Thyroid gland (tissue), 4 donors: ENCODE results near the gene RPL22. TPM values are rescaled to one million over a fixed set of nuclear protein-coding genes. Genes with fewer than 3 reads are reported as not detected.

Source experiments
- DNase-seq, 2 donors: peaks; one replicate each; pipeline ENCODE4 v3.0.0-alpha.2; 2019
- H3K27ac ChIP-seq, 3 donors: fragments of 200-600 bp; sonication (generic); 1 replicate in 2 of 3; 2 replicates in 1 of 3; pipeline ENCODE4 v1.5.1; 2016 to 2019; ENCODE audit warnings: mild to moderate bottlenecking in 1 of 3, moderate library complexity in 1 of 3
- H3K27me3 ChIP-seq: fragments of 200-600 bp; sonication (generic); one replicate; pipeline ENCODE4 v1.5.1; 2019
- H3K36me3 ChIP-seq, 2 donors: fragments of 200-600 bp; sonication (generic); one replicate each; pipeline ENCODE4 v1.5.1; 2016 to 2019
- H3K4me1 ChIP-seq, 2 donors: fragments of 200-600 bp; sonication (generic); one replicate each; pipeline ENCODE4 v1.5.1; 2017 to 2019
- H3K4me3 ChIP-seq, 3 donors: fragments of 200-600 bp; sonication (generic); replicated peaks in 1 of 3; 1 replicate in 2 of 3; 2 replicates in 1 of 3; pipeline ENCODE4 v1.5.1; 2016; ENCODE audit warnings: mild to moderate bottlenecking in 1 of 3
- H3K9me3 ChIP-seq: fragments of 200-600 bp; sonication (generic); one replicate; pipeline ENCODE4 v1.5.1; 2017
- POLR2A ChIP-seq, 2 donors: fragments of 450-650 bp; IDR thresholded peaks; one replicate each; pipeline ENCODE4 v1.6.1; 2017; ENCODE audit warnings: antibody characterized with exemption in 2 of 2, mild to moderate bottlenecking in 2 of 2, moderate library complexity in 1 of 2
- whole genome bisulfite sequencing, 2 donors: methylation state at CpG; one replicate each; pipeline ENCODE4 v1.1.5; 2017; 5-methylcytosine and 5-hydroxymethylcytosine counted together
- intact Hi-C: fragments of 100-400 bp; cut with DNase I; formaldehyde crosslinking; loops from one replicate; pipeline ENCODE4 v1.15.1; 2023
- total RNA-seq, 4 donors: library from RNA; depleted of rRNA; stranded (reverse); fragments of >200 nt; gene quantifications; one replicate each; pipeline ENCODE4 v1.2.3, GENCODE V29; 2016
- TF ChIP-seq, protein P1 (sequence below), 6 experiments: fragments of 200-600 bp in 3 of 6; fragments of 450-650 bp in 3 of 6; sonication (generic) in 3 of 6; IDR thresholded peaks; one replicate each; pipeline ENCODE4 v1.5.1; 2016 to 2019; ENCODE audit warnings: antibody characterized with exemption in 6 of 6, mild to moderate bottlenecking in 2 of 6, inconsistent platforms in 1 of 6, moderate library complexity in 1 of 6

RPL22 gene
- total RNA-seq, 4 donors from 2014 or later, result 154 to 230 (median 181) TPM

DNA sequence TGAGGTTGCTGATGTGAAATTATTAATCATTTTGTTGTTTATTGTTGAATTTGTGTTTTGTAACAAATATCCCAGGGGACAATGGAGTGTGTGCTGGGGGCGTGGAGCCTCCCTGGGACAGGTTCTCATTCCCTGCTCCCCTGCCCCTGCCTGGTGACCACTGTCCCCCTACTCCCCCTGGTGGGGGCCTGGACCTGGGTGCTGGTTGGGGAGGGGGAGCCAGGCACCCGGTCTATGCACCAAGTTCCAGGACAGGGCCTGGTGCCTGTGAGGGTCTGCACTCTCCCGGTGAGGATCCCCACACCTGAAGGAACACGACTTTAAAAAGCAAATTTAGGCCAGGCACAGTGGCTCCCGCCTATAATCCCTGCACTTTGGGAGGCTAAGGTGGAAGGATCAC, 61.6 kb downstream of the RPL22 start:
- TF ChIP-seq, protein P1, sequence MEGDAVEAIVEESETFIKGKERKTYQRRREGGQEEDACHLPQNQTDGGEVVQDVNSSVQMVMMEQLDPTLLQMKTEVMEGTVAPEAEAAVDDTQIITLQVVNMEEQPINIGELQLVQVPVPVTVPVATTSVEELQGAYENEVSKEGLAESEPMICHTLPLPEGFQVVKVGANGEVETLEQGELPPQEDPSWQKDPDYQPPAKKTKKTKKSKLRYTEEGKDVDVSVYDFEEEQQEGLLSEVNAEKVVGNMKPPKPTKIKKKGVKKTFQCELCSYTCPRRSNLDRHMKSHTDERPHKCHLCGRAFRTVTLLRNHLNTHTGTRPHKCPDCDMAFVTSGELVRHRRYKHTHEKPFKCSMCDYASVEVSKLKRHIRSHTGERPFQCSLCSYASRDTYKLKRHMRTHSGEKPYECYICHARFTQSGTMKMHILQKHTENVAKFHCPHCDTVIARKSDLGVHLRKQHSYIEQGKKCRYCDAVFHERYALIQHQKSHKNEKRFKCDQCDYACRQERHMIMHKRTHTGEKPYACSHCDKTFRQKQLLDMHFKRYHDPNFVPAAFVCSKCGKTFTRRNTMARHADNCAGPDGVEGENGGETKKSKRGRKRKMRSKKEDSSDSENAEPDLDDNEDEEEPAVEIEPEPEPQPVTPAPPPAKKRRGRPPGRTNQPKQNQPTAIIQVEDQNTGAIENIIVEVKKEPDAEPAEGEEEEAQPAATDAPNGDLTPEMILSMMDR (IDR thresholded peaks at IDR 0.05), result no peak
- no peak for TF ChIP-seq POLR2A (IDR thresholded peaks at IDR 0.05)
- 75 to 76% methylated on average over 4 to 5 of the region's 5 CpGs for WGBS, 2 donors
- H3K9me3 ChIP-seq, result no peaks in the 10 kb centered on the region
- no peak overlapping the region for H3K4me3 ChIP-seq
- DNase-seq, result no peak
- no peak overlapping the region for H3K27ac ChIP-seq
- H3K27me3 ChIP-seq, result no peaks in the 10 kb centered on the region
- no peaks in the 10 kb centered on the region for H3K36me3 ChIP-seq
- no peaks in the 10 kb centered on the region for H3K4me1 ChIP-seq
- intact Hi-C loops, result no loop called here

DNA sequence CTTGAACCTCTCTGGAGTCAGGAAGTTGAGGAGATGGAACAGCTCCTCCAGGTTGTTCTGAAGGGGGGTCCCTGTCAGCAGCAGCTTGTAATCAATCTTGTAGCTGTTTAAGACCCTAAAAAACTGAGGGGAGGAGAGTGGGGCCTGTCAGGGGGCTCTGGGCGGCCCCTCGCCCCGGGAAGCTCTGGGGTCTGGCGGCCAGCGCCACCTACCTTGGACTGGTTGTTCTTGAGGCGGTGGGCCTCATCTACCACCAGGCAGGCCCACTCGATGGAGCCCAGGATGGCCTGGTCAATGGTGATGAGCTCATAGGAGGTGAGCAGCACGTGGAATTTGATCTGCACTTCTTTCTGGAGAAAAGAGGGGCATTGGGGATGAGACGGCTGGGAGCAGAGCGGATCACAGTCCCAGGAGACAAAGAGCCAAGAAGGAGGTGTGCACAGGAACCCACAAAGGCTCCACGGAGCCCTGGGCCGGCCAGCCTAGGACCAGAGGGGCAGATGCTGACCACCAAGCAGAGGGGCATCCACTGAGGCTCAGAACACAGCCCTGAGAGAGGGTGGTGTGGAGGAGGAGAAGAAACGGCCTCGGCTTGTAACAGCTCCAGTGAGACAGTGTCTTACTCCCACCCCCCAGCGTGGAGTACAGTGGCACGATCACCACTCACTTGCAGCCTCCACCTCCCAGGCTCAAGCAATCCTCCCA, 62.7 kb downstream of the RPL22 start:
- TF ChIP-seq, protein P1 (IDR thresholded peaks at IDR 0.05), result no peak
- TF ChIP-seq POLR2A (IDR thresholded peaks at IDR 0.05), result no peak
- H3K27me3 ChIP-seq, result no peaks in the 10 kb centered on the region
- WGBS, 2 donors, result 72 to 74% methylated on average over 10 to 16 of the region's 16 CpGs
- intact Hi-C loops, result no loop called here
- no peaks in the 10 kb centered on the region for H3K9me3 ChIP-seq
- H3K4me1 ChIP-seq, result no peaks in the 10 kb centered on the region
- DNase-seq, result no peak
- H3K4me3 ChIP-seq, result no peak overlapping the region
- H3K36me3 ChIP-seq, result no peaks in the 10 kb centered on the region
- no peak overlapping the region for H3K27ac ChIP-seq

Other genes starting within 250 kb of the RPL22 start
- gene NPHP4, start 207.2 kb downstream of the RPL22 start, total RNA-seq, result 10 to 100 TPM; 24.3 to 48.3 (median 30.4) TPM
- gene KCNAB2, start 153.7 kb downstream of the RPL22 start, total RNA-seq, result 1 to 10 TPM; 3.1 to 7.3 (median 6.1) TPM
- gene CHD5, start 19.3 kb downstream of the RPL22 start, total RNA-seq, result under 1 TPM; 0.15 to 0.94 (median 0.26) TPM
- 10 to 100 TPM; 32.9 to 63.5 (median 47.0) TPM for gene RNF207, start 6.5 kb upstream of the RPL22 start, total RNA-seq
- gene ICMT, start 36.4 kb upstream of the RPL22 start, total RNA-seq, result 10 to 100 TPM; 66.2 to 86.2 (median 78.1) TPM
- gene HES3, start 44.6 kb upstream of the RPL22 start, total RNA-seq, result not detected
- gene GPR153, start 61.5 kb upstream of the RPL22 start, total RNA-seq, result 1 to 10 TPM in 3 of 4 donors, under 1 TPM in 1; 0.78 to 3.2 (median 1.5) TPM
- gene ACOT7, start 194.2 kb upstream of the RPL22 start, total RNA-seq, result 10 to 100 TPM in 1 of 4 donors, 1 to 10 TPM in 3; 3.7 to 13.4 (median 6.3) TPM
- gene HES2, start 220.3 kb upstream of the RPL22 start, total RNA-seq, result not detected
- gene ESPN, start 225.2 kb upstream of the RPL22 start, total RNA-seq, result 1 to 10 TPM in 1 of 4 donors, under 1 TPM in 1, not detected in 2; 0.67 to 5.2 TPM